ENCODE results near the gene ROR1.
"Not testable (repeated sequence)": the region's sequence is repeated elsewhere in the genome, so short reads cannot be mapped to it uniquely, and the experiment has no call there.

ROR1 gene

DNA sequence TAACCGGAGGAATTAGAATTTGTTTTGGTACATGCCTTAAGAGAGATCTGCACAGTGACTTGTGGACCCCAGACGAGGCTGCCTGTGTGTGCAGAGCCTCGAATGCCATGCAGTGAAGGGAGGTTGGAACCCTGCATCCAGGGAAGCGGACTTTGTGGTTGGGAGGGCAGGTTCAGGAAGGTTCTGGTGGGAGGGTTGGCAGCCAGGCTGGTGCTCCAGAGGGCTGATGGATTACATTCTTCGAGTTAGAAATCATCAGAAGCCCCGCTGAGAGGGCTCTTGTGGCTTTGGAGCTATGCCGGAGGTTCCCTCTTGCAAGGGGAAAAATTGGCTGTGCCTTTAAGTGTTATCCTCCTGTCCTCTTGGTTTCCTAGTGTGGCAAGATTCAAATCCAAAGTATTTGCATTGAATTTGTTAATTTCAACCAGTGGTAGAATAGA is 21.1 kb downstream of the ROR1 start:
- no peaks in the 10 kb centered on the region for H3K36me3 Mint-ChIP-seq (ENCODE audit: low read depth)
- H3K4me1 Mint-ChIP-seq (ENCODE audit: low read depth) = no peaks in the 10 kb centered on the region
- H3K4me3 Mint-ChIP-seq = no peak overlapping the region
- H3K27me3 Mint-ChIP-seq = peaks cover 9% of the 10 kb centered on the region
- no peaks in the 10 kb centered on the region for H3K9me3 Mint-ChIP-seq
- no peak overlapping the region for H3K27ac Mint-ChIP-seq

DNA sequence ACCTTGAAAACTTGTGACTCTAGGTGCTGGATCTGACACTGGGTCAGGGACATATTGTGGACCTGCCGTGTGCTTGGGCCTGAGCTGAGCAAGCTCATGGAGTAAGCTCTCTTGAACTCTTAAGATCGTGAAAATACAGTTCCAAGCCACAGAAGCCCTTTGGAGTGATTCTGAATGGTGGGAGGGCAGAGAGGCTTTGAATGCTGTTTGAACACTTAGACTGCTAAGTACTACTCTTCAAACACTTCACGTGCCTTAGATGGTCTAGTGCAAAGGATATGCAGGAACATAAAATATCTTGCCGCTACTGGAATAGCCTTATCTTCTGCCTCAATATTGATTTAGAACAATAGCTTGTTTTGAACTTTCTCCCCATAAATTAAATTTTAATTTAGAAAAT is 21.6 kb downstream of the ROR1 start:
- Mint-ChIP-seq H3K4me3 (no peak overlapping the region), H3K27me3 (peaks cover 10% of the 10 kb centered on the region), H3K27ac (no peak overlapping the region), H3K4me1 (ENCODE audit: low read depth) (no peaks in the 10 kb centered on the region), H3K36me3 (ENCODE audit: low read depth) (no peaks in the 10 kb centered on the region), H3K9me3 (no peaks in the 10 kb centered on the region)

DNA sequence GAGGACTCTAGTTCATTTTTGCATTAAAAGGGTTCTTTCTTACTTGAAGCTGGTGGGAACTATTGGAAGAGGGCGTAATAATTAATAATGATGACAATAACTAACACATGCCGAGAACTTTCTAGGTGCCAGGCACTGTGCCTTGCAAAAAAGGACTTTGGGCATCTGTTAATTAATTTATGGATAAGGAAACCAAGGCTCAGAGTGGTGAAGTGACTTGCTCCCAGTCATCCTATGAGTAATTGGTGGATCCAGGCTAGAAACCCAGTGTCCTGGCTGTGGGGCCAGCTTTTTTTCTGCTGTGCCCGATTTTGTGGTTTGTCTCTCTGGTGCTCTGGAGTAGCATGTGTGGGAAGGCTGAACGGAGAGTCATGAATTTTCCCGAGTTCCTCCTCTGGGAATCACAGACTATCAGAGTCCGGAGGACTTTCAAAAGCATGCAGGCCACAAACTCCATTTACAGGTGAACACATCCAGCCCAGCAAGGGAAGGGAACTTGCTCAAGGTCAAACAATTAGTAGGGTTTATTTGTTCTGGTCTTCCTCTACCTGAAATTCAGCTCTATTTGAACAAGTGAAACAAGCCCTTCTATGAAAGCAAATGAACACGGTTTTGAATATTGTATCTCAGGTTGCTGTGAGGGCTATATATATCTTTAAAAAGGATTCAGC is 23.4 kb downstream of the ROR1 start:
- Mint-ChIP-seq H3K9me3 (no peaks in the 10 kb centered on the region), H3K27ac (no peak overlapping the region), H3K36me3 (ENCODE audit: low read depth) (no peaks in the 10 kb centered on the region), H3K27me3 (peaks cover 10% of the 10 kb centered on the region), H3K4me1 (ENCODE audit: low read depth) (no peaks in the 10 kb centered on the region), H3K4me3 (no peak overlapping the region)

DNA sequence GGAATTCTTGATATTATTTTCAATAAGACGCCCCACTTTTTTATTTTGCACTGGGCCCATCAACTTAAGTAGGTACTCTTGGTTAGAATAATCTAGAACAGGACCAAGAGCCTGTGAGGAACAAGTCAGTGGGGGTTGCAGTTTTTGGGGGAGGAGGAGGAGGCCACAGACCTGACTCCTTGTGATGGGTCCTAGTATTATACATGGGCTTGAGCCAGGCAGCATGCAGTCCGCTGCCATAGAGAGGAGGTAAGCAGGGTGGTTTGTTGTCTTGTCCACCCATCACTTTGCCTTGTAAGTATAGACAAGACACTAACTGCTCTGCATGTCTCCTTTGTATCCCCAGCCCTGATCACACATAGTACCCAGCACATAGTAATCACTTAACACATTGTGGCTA is 24.5 kb downstream of the ROR1 start:
- no peaks in the 10 kb centered on the region for H3K9me3 Mint-ChIP-seq
- no peaks in the 10 kb centered on the region for H3K36me3 Mint-ChIP-seq (ENCODE audit: low read depth)
- H3K27ac Mint-ChIP-seq = no peak overlapping the region
- H3K4me1 Mint-ChIP-seq (ENCODE audit: low read depth) = no peaks in the 10 kb centered on the region
- H3K27me3 Mint-ChIP-seq = peaks cover 10% of the 10 kb centered on the region
- H3K4me3 Mint-ChIP-seq = no peak overlapping the region

DNA sequence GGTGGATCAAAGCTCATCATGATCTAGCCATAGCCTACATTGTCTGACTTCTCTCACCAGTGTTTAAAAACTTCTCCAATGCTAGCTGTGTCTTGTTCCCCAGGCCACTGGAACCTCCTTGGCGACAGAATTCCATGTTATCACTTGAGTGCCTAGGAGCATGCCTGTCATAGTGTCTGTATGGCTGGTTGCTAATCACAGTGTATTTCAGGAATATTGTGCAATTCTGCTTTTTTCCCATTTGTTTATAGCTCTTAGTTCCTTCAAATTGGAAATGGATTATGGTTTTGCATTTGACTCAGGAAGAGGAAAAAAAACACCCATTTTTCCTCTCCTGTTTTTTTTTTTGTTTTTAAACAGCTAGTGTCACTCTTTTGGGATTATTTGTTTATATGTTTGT is 25.5 kb downstream of the ROR1 start:
- Mint-ChIP-seq H3K9me3 (no peaks in the 10 kb centered on the region), H3K27me3 (peaks cover 10% of the 10 kb centered on the region), H3K4me3 (no peak overlapping the region), H3K4me1 (ENCODE audit: low read depth) (no peaks in the 10 kb centered on the region), H3K27ac (no peak overlapping the region), H3K36me3 (ENCODE audit: low read depth) (no peaks in the 10 kb centered on the region)

DNA sequence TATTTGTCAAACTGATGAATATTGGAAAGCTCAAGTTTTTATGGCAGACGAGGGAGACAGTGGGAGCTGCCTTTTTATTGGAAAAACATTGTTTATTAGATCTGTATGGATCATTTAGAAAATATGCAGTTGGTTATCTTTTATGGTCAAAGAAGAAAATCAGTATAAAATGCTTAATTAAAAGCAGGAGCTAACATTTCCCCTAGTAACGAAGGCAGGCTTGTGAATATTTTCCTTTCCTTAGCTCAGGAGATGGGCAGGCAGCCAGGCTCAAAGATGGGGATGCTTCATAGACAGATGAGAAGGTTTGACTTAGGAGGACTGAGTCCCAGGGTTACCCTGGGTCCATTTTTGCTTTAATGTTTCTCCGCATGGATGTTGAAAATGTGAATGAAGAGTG is 26.0 kb downstream of the ROR1 start:
- no peaks in the 10 kb centered on the region for H3K36me3 Mint-ChIP-seq (ENCODE audit: low read depth)
- no peaks in the 10 kb centered on the region for H3K9me3 Mint-ChIP-seq
- peaks cover 10% of the 10 kb centered on the region for H3K27me3 Mint-ChIP-seq
- H3K27ac Mint-ChIP-seq = no peak overlapping the region
- H3K4me3 Mint-ChIP-seq = no peak overlapping the region
- H3K4me1 Mint-ChIP-seq (ENCODE audit: low read depth) = no peaks in the 10 kb centered on the region

DNA sequence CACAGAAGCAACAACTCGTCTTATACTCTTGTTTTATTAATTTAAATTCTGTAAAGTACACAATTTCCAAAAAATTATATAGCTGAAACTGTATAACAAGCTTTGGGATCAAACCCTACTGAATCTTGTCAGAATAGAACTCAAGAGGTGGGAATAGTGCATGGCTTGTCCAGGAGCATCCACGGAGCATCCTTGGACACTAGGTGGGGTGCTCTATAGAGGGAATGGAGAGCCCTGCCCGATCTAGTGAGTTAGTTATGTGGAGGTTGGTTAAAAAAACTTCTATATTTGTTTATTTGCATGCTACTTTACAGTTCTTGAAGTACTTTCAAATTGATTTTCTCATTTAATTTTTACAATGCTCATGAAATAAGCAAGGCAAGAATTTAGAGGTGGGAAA is 28.3 kb downstream of the ROR1 start:
- no peaks in the 10 kb centered on the region for H3K9me3 Mint-ChIP-seq
- H3K4me1 Mint-ChIP-seq (ENCODE audit: low read depth) = no peaks in the 10 kb centered on the region
- H3K4me3 Mint-ChIP-seq = no peak overlapping the region
- H3K27me3 Mint-ChIP-seq = peaks cover 7% of the 10 kb centered on the region
- H3K36me3 Mint-ChIP-seq (ENCODE audit: low read depth) = no peaks in the 10 kb centered on the region
- H3K27ac Mint-ChIP-seq = no peak overlapping the region

DNA sequence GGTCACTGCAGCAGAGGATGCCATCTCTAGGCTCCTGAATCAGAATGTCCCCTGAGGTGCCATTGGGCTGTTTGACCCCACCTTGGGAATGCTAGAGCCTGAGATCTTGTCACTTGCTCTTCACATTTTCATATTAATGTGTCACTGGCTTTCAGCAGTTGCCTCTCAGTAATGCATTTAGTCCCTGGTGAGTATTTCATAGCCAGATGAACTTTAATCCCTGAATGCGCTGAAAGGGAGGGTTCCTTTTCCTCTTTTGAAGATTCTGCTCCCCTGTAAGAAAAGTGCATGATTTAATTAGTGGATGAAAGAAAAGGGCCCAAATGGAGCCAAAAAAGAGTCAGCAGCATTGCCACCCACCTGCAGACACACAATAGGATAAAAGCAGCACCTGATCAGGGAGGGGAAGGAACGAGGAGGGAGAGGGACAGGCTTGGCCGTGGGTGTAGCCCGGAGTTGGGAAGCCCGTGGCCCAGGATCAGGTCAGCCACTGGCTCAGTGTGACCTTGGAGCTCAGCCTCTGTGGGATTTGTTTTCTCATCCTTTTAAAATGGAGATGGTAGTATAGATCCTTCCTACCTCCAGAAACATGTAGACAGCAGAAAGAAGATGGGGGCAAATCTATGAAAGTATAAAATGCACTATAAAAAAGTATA is 31.1 kb downstream of the ROR1 start:
- Mint-ChIP-seq H3K36me3 (ENCODE audit: low read depth) (no peaks in the 10 kb centered on the region), H3K27ac (no peak overlapping the region), H3K9me3 (no peaks in the 10 kb centered on the region), H3K27me3 (peaks cover 2% of the 10 kb centered on the region), H3K4me3 (no peak overlapping the region), H3K4me1 (ENCODE audit: low read depth) (no peaks in the 10 kb centered on the region)

DNA sequence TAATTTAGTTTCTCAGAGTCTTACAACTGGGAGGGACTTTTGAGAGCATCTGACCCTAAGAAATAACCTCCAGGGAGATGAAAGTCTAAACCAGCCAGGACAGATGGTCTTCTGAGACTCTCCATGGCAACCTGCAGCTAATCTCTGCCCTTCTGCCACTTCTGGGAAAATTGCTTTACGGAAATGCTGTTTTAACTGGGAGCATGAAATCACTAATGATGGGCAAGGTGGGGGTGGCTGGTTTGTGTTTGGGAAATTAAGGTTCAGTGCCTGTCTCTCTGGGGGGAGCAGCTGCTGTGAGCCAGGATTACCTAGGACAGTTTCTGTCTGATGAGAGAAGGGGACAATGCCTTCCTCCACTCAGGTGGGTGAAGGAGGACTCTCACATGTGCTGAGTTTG is 33.2 kb downstream of the ROR1 start:
- Mint-ChIP-seq H3K4me3 (no peak overlapping the region), H3K36me3 (ENCODE audit: low read depth) (no peaks in the 10 kb centered on the region), H3K27me3 (no peaks in the 10 kb centered on the region), H3K27ac (no peak overlapping the region), H3K4me1 (ENCODE audit: low read depth) (no peaks in the 10 kb centered on the region), H3K9me3 (no peaks in the 10 kb centered on the region)

DNA sequence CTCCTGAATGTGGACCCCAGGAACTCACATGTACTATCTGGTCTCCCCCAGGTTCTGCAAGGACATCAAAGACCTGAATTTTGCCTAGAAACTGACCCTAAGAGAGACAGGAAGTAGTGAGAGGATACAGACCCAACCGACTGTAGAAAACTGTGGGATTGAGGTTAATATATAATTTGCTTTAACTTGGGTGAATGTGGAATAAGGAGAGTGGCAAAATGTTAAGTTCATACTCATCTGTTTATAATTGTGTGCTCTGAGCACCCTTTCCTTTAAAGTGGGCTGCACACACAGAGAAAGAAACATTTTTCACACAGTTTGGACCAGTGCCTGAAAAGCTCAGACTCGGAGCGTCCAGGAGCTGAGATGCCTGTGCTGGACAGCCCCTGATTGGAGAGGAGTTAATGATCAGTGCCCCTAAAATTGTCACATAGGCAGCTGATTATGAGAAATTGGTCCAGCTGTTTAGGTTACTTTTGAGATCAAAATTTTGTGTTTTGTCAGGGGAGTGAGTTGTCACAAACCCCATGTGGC is 37.2 kb downstream of the ROR1 start:
- no peaks in the 10 kb centered on the region for H3K4me1 Mint-ChIP-seq (ENCODE audit: low read depth)
- H3K27me3 Mint-ChIP-seq = no peaks in the 10 kb centered on the region
- H3K27ac Mint-ChIP-seq = no peak overlapping the region
- no peaks in the 10 kb centered on the region for H3K9me3 Mint-ChIP-seq
- no peak overlapping the region for H3K4me3 Mint-ChIP-seq
- H3K36me3 Mint-ChIP-seq (ENCODE audit: low read depth) = no peaks in the 10 kb centered on the region

DNA sequence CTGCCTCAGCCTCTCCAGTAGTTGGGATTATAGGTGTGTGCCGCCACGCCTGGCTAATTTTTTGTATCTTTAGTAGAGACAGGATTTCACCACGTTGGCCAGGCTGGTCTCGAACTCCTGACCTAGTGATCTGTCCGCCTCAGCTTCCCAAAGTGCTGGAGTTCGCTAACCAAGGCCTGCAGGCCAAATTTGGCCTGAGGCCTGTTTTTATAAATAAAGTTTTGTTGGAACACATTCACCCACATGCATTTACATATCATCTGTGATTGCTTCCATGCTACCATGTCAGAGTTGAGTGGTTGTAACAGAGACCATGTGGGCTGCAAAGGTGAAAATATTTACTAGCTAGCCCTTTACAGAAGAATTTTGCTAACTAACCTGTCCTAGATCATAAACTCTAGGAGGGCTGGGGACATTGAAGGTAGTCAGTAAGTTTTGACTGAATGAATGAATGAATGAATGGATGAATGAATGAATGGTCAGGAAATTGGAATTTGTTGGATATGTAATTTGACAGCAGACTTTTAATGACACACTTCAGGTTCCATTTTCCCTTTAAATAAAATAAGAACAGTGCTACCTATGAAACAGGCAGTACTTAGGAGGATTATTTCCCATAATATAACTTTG is 38.4 kb downstream of the ROR1 start:
- H3K4me1 Mint-ChIP-seq (ENCODE audit: low read depth) = no peaks in the 10 kb centered on the region
- no peak overlapping the region for H3K27ac Mint-ChIP-seq
- H3K9me3 Mint-ChIP-seq = peaks cover 7% of the 10 kb centered on the region
- H3K36me3 Mint-ChIP-seq (ENCODE audit: low read depth) = no peaks in the 10 kb centered on the region
- H3K4me3 Mint-ChIP-seq = no peak overlapping the region
- no peaks in the 10 kb centered on the region for H3K27me3 Mint-ChIP-seq

DNA sequence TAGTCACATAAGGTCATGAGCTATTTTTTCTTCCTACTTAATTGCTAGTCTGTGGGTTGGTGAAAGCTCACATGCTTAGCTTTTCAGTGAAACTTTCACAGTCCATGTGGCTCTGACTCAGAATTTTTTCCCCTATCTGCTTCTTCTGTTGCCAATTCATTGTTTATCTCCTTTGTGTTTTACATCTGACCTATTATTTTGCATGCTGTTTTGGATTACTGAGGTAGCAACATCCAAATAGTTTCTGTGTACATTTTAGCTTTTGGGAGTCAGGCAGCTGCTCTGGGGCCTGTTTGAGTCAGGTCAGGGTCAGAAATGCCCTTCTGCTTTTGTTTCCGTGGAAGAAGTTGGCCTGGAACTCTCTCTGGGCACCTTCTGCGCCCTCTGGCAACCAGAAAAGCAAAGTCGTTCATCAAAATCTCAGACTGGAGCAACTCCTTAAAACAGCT is 40.0 kb downstream of the ROR1 start:
- Mint-ChIP-seq H3K4me3 (no peak overlapping the region), H3K4me1 (ENCODE audit: low read depth) (no peaks in the 10 kb centered on the region), H3K27ac (no peak overlapping the region), H3K27me3 (peaks cover 4% of the 10 kb centered on the region), H3K9me3 (peaks cover 7% of the 10 kb centered on the region), H3K36me3 (ENCODE audit: low read depth) (no peaks in the 10 kb centered on the region)

DNA sequence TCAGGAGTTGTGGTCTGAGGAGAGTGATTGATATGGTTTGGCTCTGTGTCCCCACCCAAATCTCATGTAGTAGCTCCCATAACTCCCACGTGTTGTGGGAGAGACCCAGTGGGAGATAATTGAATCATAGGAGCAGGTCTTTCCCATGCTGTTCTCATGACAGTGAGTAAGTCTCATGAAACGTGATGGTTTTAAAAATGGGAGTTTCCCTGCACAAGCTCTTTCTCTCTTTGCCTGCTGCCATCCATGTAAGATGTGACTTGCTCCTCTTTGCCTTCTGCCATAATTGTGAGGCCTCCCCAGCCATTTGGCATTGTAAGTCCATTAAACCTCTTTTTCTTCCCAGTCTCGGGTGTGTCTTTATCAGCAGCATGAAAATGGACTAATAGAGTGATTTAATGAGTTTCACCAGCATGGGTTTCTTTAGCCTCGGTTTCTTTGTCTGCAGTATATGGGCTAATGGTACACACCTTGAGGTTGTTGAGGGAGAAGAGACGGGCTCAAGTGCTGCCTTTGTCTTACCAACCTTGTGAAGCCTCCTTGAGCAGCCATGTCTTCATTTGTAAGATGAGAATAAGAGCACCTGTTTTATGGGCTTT is 42.5 kb downstream of the ROR1 start:
- not testable (repeated sequence) for H3K4me3 Mint-ChIP-seq; H3K36me3 Mint-ChIP-seq (ENCODE audit: low read depth); H3K9me3 Mint-ChIP-seq; H3K27me3 Mint-ChIP-seq; H3K4me1 Mint-ChIP-seq (ENCODE audit: low read depth); H3K27ac Mint-ChIP-seq

DNA sequence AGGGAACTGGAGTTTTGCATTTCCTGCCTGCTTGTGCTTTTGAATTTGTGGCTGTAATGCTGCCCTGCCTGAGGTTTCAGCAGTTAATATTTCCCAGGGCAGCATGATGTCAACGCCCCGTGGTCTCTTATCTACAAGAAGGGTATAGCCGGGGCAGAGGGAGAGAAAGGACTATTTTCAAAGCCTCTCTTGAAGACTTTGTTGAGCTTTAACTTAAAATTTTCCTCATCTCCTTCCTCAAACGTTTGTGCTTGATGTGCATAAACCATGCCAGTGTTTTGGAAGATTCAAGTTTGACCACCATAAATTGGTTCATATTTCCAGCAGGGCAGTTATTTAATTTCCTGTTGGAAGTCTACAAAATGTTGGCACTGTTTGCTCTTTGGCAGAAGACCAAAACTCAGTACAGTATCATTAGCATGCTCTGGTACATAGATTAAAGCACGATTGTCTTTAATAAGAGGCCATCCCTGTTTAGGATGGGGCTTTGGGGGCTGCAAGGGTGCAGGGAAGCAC is 43.4 kb downstream of the ROR1 start:
- Mint-ChIP-seq H3K9me3 (peaks cover 7% of the 10 kb centered on the region), H3K27me3 (peaks cover 9% of the 10 kb centered on the region), H3K36me3 (ENCODE audit: low read depth) (no peaks in the 10 kb centered on the region), H3K4me3 (no peak overlapping the region), H3K4me1 (ENCODE audit: low read depth) (no peaks in the 10 kb centered on the region), H3K27ac (no peak overlapping the region)

DNA sequence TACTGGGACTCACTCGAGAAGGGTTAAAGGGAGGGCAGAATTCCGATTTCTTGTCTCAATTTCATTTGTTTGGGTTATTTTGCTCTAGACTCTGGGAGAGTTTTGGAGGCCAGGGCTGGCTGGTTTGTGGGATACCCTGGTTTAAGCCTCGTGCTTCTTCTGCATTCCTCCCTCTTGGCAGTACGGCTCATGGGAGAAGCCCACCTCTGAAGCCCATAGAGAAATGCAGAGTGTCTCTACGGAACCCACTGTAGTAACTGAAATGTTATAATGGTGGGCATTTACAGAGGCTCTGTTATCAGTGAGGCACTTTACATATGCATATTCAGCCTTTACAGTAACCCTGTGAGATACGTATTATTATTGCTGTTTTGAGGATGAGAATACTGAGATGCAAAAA is 43.9 kb downstream of the ROR1 start:
- H3K4me1 Mint-ChIP-seq (ENCODE audit: low read depth) = no peaks in the 10 kb centered on the region
- no peaks in the 10 kb centered on the region for H3K36me3 Mint-ChIP-seq (ENCODE audit: low read depth)
- H3K4me3 Mint-ChIP-seq = no peak overlapping the region
- H3K27ac Mint-ChIP-seq = no peak overlapping the region
- H3K27me3 Mint-ChIP-seq = peaks cover 9% of the 10 kb centered on the region
- peaks cover 7% of the 10 kb centered on the region for H3K9me3 Mint-ChIP-seq
